NT2/D1 (cell line): Measurements from ENCODE around the gene STX8.

Experiments
- DNase-seq: peaks from one replicate; pipeline ENCODE4 v3.0.0-alpha.2; 2011; ENCODE audit warnings: low read depth, low spot score
- H3K27me3 ChIP-seq: 2 replicates; pipeline ENCODE4 v1.6.0; 2011; ENCODE audit warnings: mild to moderate bottlenecking; ENCODE audit not compliant: insufficient read length, insufficient read depth
- H3K36me3 ChIP-seq: 2 replicates; pipeline ENCODE4 v1.6.1; 2011; ENCODE audit warnings: mild to moderate bottlenecking, low read length, mixed read lengths; ENCODE audit not compliant: insufficient read depth, insufficient read length
- H3K4me1 ChIP-seq: 2 replicates; pipeline ENCODE4 v1.5.1; 2011; ENCODE audit not compliant: insufficient read depth, insufficient read length
- H3K4me3 ChIP-seq: 2 replicates; pipeline ENCODE4 v1.5.1; 2011; ENCODE audit warnings: low read depth; ENCODE audit not compliant: insufficient read length
- H3K9ac ChIP-seq: 2 replicates; pipeline ENCODE4 v1.6.0; 2011; ENCODE audit warnings: low read depth; ENCODE audit not compliant: insufficient read length
- H3K9me3 ChIP-seq: 2 replicates; pipeline ENCODE4 v1.5.1; 2011; ENCODE audit warnings: mild to moderate bottlenecking, low read length; ENCODE audit not compliant: insufficient read depth
- SUZ12 ChIP-seq: IDR thresholded peaks from 2 replicates; pipeline ENCODE4 v1.6.1; 2011; ENCODE audit not compliant: insufficient read length, insufficient read depth; ENCODE audit errors: extremely low read depth
- YY1 ChIP-seq: IDR thresholded peaks from 2 replicates; pipeline ENCODE4 v1.6.1; 2011; ENCODE audit not compliant: insufficient read length, insufficient read depth
- ZNF274 ChIP-seq: IDR thresholded peaks from 2 replicates; pipeline ENCODE4 v1.6.1; 2011; ENCODE audit warnings: mild to moderate bottlenecking, low read depth, low read length

STX8 gene

GRCh38 chr17:9553596-9553995, 22.0 kb downstream of the STX8 start:
- no peak overlapping the region for H3K9ac ChIP-seq
- TF ChIP-seq ZNF274 = no peak
- no peak for TF ChIP-seq SUZ12
- no peak for TF ChIP-seq YY1
- DNase-seq = no peak

DNA sequence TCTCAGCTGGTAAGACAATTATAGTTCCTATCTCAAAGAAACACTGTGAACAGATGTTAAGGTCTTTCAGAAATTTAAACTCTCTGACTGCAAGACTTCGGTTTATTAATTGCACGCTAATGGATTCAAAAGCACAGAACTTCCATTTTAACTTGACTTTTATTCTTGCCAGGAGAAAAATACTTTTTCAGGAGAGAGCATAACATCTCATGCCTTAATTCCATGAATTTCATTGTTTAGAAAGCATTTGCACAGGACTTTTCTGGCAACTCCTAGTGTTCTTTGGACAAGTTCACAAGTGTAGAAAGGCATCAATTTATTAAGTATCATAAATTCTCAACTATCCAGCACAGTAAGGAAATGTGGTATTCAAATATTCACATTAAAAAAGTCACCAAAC, 22.4 kb downstream of the STX8 start:
- Histone ChIP-seq H3K36me3 (peaks cover 5% of the 10 kb centered on the region), H3K4me3 (no peak overlapping the region), H3K27me3 (no peaks in the 10 kb centered on the region), H3K9ac (no peak overlapping the region), H3K4me1 (no peaks in the 10 kb centered on the region), H3K9me3 (no peaks in the 10 kb centered on the region)
- no peak for DNase-seq
- TF ChIP-seq ZNF274 (no peak), SUZ12 (no peak), YY1 (no peak)

More at GRCh38 chr17:9553596-9553995, 22.0 kb downstream of the STX8 start:
- H3K27me3 ChIP-seq = no peaks in the 10 kb centered on the region
- no peaks in the 10 kb centered on the region for H3K4me1 ChIP-seq
- H3K4me3 ChIP-seq = no peak overlapping the region
- H3K36me3 ChIP-seq = peaks cover 5% of the 10 kb centered on the region
- H3K9me3 ChIP-seq = no peaks in the 10 kb centered on the region

DNA sequence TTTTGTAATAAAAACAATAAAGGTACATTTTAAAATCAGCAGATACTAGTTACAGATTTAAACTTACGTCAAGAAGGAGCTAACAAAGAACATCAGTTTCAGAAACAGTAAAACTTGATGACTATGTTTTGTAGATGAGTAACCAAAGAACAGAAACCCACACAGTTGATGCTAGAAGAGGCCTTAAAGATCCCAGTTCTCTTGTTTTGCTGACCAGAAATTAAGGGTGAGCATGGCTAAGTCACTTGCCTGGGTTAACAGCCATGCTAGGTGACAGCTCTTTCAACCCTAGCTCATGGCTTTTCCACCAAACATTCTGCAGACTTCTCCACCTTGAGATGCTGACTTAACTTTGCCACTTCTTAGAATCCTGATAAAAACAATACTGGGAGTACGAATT, 26.4 kb downstream of the STX8 start:
- TF ChIP-seq SUZ12 (no peak), YY1 (no peak), ZNF274 (no peak)
- H3K9ac ChIP-seq = no peak overlapping the region
- H3K4me1 ChIP-seq = no peaks in the 10 kb centered on the region
- DNase-seq = no peak
- no peaks in the 10 kb centered on the region for H3K27me3 ChIP-seq
- H3K36me3 ChIP-seq = peaks cover 3% of the 10 kb centered on the region
- no peak overlapping the region for H3K4me3 ChIP-seq
- no peaks in the 10 kb centered on the region for H3K9me3 ChIP-seq

GRCh38 chr17:9544221-9544620, 31.4 kb downstream of the STX8 start:
- no peak for DNase-seq
- no peak overlapping the region for H3K9ac ChIP-seq
- H3K36me3 ChIP-seq = peaks cover 6% of the 10 kb centered on the region
- TF ChIP-seq ZNF274 (no peak), YY1 (no peak), SUZ12 (no peak)
- no peaks in the 10 kb centered on the region for H3K9me3 ChIP-seq
- no peaks in the 10 kb centered on the region for H3K27me3 ChIP-seq
- H3K4me3 ChIP-seq = no peak overlapping the region
- H3K4me1 ChIP-seq = no peaks in the 10 kb centered on the region

DNA sequence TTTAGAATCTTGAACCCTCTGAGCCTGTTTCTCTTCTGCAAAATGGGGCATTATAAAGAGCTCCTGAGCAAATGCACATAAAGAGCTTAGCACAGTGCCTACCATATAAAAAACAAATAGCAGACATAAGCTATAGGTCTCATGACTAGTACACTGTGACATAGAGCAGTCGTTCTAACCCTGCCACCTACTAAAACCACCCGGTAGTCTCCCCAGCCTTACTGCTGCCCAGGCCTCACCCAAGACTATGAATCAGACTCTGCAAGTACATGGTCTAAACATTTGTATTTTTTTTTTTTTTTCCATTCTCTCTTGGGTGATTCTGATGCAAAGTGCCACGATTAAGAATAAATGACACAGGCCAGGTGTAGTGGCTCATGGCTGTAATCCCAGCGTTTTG, 33.9 kb downstream of the STX8 start:
- Histone ChIP-seq H3K36me3 (peaks cover 6% of the 10 kb centered on the region), H3K9ac (no peak overlapping the region), H3K27me3 (no peaks in the 10 kb centered on the region), H3K4me3 (no peak overlapping the region), H3K9me3 (no peaks in the 10 kb centered on the region), H3K4me1 (no peaks in the 10 kb centered on the region)
- DNase-seq = no peak
- TF ChIP-seq ZNF274 = no peak
- TF ChIP-seq SUZ12 = no peak
- no peak for TF ChIP-seq YY1

DNA sequence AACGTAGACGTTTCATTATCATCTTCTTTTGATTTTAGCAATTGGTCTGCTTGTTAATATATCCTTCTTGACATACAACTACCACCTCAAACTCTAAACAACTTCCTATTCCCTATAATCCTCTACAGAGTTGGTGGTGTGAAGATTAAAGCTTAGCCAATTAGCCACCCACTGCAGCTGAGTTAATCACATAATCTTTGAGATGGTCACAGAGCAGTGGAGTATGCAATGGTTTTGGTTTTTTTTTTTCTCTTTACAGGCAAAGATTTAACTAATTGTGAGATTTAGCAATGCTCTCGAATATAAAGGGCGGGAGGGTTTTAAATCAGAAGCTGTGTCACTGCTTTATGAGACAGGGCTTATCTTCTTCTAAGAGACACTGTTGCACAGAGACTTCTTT, 37.0 kb downstream of the STX8 start:
- H3K36me3 ChIP-seq = peaks cover 6% of the 10 kb centered on the region
- no peak for DNase-seq
- H3K4me1 ChIP-seq = no peaks in the 10 kb centered on the region
- TF ChIP-seq SUZ12 = no peak
- no peak for TF ChIP-seq ZNF274
- no peak for TF ChIP-seq YY1
- no peak overlapping the region for H3K9ac ChIP-seq
- H3K9me3 ChIP-seq = no peaks in the 10 kb centered on the region
- H3K27me3 ChIP-seq = no peaks in the 10 kb centered on the region
- H3K4me3 ChIP-seq = no peak overlapping the region

DNA sequence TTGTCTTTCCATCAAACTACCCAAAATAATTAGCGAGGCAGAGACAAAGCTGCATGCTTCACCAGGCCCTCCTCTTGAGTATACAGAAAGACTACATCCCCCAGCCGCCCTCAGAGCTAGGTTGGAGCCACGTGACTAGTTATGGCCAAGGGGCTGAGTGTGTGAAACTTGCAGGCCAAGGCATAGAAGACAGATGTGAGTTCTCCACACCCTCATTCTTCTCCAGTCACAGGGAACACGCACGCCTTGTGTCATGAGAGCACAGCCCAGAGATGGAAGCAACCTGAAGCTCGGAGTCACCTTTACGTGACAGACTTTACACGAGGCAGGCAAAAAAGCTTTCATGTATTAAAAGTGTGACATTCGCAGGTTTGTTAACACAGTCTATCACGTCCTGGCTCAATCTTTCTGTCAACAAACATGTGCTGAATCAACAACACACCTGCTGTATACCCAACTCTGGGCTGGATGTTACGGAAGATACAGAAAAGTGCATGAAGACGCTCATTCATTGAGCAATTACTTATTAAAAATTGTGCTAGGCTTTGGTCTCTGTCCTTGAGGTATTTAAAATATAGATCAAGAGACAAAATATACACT, 38.3 kb downstream of the STX8 start:
- no peak overlapping the region for H3K9ac ChIP-seq
- no peak for DNase-seq
- no peaks in the 10 kb centered on the region for H3K27me3 ChIP-seq
- TF ChIP-seq ZNF274 (no peak), YY1 (no peak), SUZ12 (no peak)
- H3K36me3 ChIP-seq = peaks cover 6% of the 10 kb centered on the region
- no peaks in the 10 kb centered on the region for H3K9me3 ChIP-seq
- no peak overlapping the region for H3K4me3 ChIP-seq
- no peaks in the 10 kb centered on the region for H3K4me1 ChIP-seq
